ENCODE measurements around the gene PSMF1. TPM values are rescaled to one million over a fixed set of nuclear protein-coding genes. Genes with fewer than 3 reads are reported as not detected.
A peak's percentile ranks its signal among the peaks of the same experiment; 100 is the strongest.

PSMF1 gene
- total and polyA plus RNA-seq, 2 experiments from 2014 or later, result 73.7 to 84.2 TPM

- TF ChIP-seq, protein P1, sequence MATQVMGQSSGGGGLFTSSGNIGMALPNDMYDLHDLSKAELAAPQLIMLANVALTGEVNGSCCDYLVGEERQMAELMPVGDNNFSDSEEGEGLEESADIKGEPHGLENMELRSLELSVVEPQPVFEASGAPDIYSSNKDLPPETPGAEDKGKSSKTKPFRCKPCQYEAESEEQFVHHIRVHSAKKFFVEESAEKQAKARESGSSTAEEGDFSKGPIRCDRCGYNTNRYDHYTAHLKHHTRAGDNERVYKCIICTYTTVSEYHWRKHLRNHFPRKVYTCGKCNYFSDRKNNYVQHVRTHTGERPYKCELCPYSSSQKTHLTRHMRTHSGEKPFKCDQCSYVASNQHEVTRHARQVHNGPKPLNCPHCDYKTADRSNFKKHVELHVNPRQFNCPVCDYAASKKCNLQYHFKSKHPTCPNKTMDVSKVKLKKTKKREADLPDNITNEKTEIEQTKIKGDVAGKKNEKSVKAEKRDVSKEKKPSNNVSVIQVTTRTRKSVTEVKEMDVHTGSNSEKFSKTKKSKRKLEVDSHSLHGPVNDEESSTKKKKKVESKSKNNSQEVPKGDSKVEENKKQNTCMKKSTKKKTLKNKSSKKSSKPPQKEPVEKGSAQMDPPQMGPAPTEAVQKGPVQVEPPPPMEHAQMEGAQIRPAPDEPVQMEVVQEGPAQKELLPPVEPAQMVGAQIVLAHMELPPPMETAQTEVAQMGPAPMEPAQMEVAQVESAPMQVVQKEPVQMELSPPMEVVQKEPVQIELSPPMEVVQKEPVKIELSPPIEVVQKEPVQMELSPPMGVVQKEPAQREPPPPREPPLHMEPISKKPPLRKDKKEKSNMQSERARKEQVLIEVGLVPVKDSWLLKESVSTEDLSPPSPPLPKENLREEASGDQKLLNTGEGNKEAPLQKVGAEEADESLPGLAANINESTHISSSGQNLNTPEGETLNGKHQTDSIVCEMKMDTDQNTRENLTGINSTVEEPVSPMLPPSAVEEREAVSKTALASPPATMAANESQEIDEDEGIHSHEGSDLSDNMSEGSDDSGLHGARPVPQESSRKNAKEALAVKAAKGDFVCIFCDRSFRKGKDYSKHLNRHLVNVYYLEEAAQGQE (IDR thresholded peaks at IDR 0.05; ENCODE audit: unreplicated experiment), result no peak
- TF ChIP-seq ZNF331 (CRISPR knock-in tag; IDR thresholded peaks at IDR 0.05; ENCODE audit: low read depth) (no peak), CREB1 (CRISPR knock-in tag; IDR thresholded peaks at IDR 0.05; ENCODE audit: low read depth) (no peak), CTCF (conservative IDR thresholded peaks at IDR 0.05; ENCODE audit: low read depth in 2 of 2) (no peak), EZH2phosphoT487 (IDR thresholded peaks at IDR 0.05; ENCODE audit: unreplicated experiment) (no peak)
These were observed 89.0 kb downstream of the PSMF1 start (continued) for GRCh38 chr20:1207293-1207878.

GRCh38 chr20:1209447-1210387, 91.3 kb downstream of the PSMF1 start:
- no peak overlapping the region for H3K4me3 Mint-ChIP-seq
- peak; percentile 22; the same call in 2 of the 3 replicates for ATAC-seq
- Histone ChIP-seq H3K27me3 (ENCODE audit: insufficient read depth) (no peaks in the 10 kb centered on the region), H3K4me1 (ENCODE audit: insufficient read depth) (peaks cover 16% of the 10 kb centered on the region), H2AFZ (no peak overlapping the region), H4K20me1 (replicated peaks; ENCODE audit: insufficient read depth) (no peaks in the 10 kb centered on the region; the same call in 1 of the 2 replicates), H3F3A (replicated peaks; ENCODE audit: low read depth) (no peaks in the 10 kb centered on the region), H3K27ac (ENCODE audit: low read depth) (no peak overlapping the region), H3K4me3 (no peak overlapping the region), H3K4me2 (no peak overlapping the region), H3K36me3 (ENCODE audit: insufficient read depth) (no peaks in the 10 kb centered on the region), H3K79me2 (replicated peaks; ENCODE audit: insufficient read depth) (no peaks in the 10 kb centered on the region), H3K9me2 (ENCODE audit: insufficient read depth) (no peaks in the 10 kb centered on the region)
- H3K4me1 Mint-ChIP-seq, result peaks cover 13% of the 10 kb centered on the region
- H3K27ac Mint-ChIP-seq, result no peak overlapping the region
- H3K9me3 Mint-ChIP-seq, result no peaks in the 10 kb centered on the region
- H3K27me3 Mint-ChIP-seq (ENCODE audit: insufficient read depth, low read depth, poor library complexity), result no peaks in the 10 kb centered on the region
- DNase-seq (ENCODE audit: low spot score), result peak; percentile 46
- no peaks in the 10 kb centered on the region for H3K36me3 Mint-ChIP-seq (ENCODE audit: low read depth)
- no peak for TF ChIP-seq EZH2phosphoT487 (IDR thresholded peaks at IDR 0.05; ENCODE audit: unreplicated experiment)
- TF ChIP-seq ZNF331 (CRISPR knock-in tag; IDR thresholded peaks at IDR 0.05; ENCODE audit: low read depth), result peak; percentile 64
- peak; percentile 32 to 44 for TF ChIP-seq CTCF (conservative IDR thresholded peaks at IDR 0.05; ENCODE audit: low read depth in 2 of 2)
- TF ChIP-seq, protein P1 (IDR thresholded peaks at IDR 0.05; ENCODE audit: unreplicated experiment), result no peak
- TF ChIP-seq JUNB (IDR thresholded peaks at IDR 0.05; ENCODE audit: unreplicated experiment), result no peak
- TF ChIP-seq CREB1 (CRISPR knock-in tag; IDR thresholded peaks at IDR 0.05; ENCODE audit: low read depth), result no peak
- no peak for TF ChIP-seq ETS1 (IDR thresholded peaks at IDR 0.05)
